ENCODE results near the gene SH3RF3.

GRCh38 chr2:109372171-109372568 lies 243.2 kb downstream of the SH3RF3 start:
- TF ChIP-seq, protein P1, sequence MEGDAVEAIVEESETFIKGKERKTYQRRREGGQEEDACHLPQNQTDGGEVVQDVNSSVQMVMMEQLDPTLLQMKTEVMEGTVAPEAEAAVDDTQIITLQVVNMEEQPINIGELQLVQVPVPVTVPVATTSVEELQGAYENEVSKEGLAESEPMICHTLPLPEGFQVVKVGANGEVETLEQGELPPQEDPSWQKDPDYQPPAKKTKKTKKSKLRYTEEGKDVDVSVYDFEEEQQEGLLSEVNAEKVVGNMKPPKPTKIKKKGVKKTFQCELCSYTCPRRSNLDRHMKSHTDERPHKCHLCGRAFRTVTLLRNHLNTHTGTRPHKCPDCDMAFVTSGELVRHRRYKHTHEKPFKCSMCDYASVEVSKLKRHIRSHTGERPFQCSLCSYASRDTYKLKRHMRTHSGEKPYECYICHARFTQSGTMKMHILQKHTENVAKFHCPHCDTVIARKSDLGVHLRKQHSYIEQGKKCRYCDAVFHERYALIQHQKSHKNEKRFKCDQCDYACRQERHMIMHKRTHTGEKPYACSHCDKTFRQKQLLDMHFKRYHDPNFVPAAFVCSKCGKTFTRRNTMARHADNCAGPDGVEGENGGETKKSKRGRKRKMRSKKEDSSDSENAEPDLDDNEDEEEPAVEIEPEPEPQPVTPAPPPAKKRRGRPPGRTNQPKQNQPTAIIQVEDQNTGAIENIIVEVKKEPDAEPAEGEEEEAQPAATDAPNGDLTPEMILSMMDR (IDR thresholded peaks at IDR 0.05) = no peak
- TF ChIP-seq EP300 (IDR thresholded peaks at IDR 0.05) = no peak
- no peak for TF ChIP-seq POLR2A (IDR thresholded peaks at IDR 0.05)
- no peak for TF ChIP-seq POLR2AphosphoS5 (IDR thresholded peaks at IDR 0.05)
